ENCODE results near the gene TAS1R3.
"Not testable (repeated sequence)": the region's sequence is repeated elsewhere in the genome, so short reads cannot be mapped to it uniquely, and the experiment has no call there.

DNA sequence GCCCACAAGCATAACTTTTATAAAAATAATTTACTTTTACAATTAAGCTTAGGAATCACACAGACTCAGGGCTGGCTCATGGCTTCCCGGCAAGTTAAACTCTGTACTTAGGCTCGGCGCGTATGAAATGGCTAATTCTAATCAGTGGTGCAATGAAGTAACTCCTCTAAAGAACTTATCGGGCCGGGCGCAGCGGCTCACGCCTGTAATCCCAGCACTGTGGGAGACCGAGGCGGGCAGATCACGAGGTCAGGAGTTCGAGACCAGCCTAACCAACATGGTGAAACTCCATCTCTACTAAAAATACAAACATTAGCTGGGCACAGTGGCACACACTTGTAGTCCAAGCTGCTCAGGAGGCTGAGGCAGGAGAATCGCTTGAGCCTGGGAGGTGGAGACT is 39.0 kb downstream of the TAS1R3 start:
- not testable (repeated sequence) for TF ChIP-seq EZH2 (IDR thresholded peaks at IDR 0.05; ENCODE audit: low read depth, unreplicated experiment); EZH2phosphoT487 (IDR thresholded peaks at IDR 0.05; ENCODE audit: unreplicated experiment); POLR2AphosphoS5 (IDR thresholded peaks at IDR 0.05; ENCODE audit: low read depth); CREB1 (CRISPR knock-in tag; IDR thresholded peaks at IDR 0.05; ENCODE audit: low read depth); ZNF331 (CRISPR knock-in tag; IDR thresholded peaks at IDR 0.05; ENCODE audit: low read depth); JUNB (IDR thresholded peaks at IDR 0.05; ENCODE audit: unreplicated experiment); ZNF114 (CRISPR knock-in tag; IDR thresholded peaks at IDR 0.05); NANOG (IDR thresholded peaks at IDR 0.05; ENCODE audit: borderline replicate concordance); STAT1 (IDR thresholded peaks at IDR 0.05; ENCODE audit: unreplicated experiment)
- TF ChIP-seq, protein P1, sequence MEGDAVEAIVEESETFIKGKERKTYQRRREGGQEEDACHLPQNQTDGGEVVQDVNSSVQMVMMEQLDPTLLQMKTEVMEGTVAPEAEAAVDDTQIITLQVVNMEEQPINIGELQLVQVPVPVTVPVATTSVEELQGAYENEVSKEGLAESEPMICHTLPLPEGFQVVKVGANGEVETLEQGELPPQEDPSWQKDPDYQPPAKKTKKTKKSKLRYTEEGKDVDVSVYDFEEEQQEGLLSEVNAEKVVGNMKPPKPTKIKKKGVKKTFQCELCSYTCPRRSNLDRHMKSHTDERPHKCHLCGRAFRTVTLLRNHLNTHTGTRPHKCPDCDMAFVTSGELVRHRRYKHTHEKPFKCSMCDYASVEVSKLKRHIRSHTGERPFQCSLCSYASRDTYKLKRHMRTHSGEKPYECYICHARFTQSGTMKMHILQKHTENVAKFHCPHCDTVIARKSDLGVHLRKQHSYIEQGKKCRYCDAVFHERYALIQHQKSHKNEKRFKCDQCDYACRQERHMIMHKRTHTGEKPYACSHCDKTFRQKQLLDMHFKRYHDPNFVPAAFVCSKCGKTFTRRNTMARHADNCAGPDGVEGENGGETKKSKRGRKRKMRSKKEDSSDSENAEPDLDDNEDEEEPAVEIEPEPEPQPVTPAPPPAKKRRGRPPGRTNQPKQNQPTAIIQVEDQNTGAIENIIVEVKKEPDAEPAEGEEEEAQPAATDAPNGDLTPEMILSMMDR (conservative IDR thresholded peaks at IDR 0.05; ENCODE audit: low read depth in 2 of 2): not testable (repeated sequence)
- TF ChIP-seq, protein P2, sequence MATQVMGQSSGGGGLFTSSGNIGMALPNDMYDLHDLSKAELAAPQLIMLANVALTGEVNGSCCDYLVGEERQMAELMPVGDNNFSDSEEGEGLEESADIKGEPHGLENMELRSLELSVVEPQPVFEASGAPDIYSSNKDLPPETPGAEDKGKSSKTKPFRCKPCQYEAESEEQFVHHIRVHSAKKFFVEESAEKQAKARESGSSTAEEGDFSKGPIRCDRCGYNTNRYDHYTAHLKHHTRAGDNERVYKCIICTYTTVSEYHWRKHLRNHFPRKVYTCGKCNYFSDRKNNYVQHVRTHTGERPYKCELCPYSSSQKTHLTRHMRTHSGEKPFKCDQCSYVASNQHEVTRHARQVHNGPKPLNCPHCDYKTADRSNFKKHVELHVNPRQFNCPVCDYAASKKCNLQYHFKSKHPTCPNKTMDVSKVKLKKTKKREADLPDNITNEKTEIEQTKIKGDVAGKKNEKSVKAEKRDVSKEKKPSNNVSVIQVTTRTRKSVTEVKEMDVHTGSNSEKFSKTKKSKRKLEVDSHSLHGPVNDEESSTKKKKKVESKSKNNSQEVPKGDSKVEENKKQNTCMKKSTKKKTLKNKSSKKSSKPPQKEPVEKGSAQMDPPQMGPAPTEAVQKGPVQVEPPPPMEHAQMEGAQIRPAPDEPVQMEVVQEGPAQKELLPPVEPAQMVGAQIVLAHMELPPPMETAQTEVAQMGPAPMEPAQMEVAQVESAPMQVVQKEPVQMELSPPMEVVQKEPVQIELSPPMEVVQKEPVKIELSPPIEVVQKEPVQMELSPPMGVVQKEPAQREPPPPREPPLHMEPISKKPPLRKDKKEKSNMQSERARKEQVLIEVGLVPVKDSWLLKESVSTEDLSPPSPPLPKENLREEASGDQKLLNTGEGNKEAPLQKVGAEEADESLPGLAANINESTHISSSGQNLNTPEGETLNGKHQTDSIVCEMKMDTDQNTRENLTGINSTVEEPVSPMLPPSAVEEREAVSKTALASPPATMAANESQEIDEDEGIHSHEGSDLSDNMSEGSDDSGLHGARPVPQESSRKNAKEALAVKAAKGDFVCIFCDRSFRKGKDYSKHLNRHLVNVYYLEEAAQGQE (IDR thresholded peaks at IDR 0.05; ENCODE audit: unreplicated experiment): not testable (repeated sequence)
- TF ChIP-seq, protein P3, sequence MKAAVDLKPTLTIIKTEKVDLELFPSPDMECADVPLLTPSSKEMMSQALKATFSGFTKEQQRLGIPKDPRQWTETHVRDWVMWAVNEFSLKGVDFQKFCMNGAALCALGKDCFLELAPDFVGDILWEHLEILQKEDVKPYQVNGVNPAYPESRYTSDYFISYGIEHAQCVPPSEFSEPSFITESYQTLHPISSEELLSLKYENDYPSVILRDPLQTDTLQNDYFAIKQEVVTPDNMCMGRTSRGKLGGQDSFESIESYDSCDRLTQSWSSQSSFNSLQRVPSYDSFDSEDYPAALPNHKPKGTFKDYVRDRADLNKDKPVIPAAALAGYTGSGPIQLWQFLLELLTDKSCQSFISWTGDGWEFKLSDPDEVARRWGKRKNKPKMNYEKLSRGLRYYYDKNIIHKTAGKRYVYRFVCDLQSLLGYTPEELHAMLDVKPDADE (IDR thresholded peaks at IDR 0.05): not testable (repeated sequence)
- TF ChIP-seq, protein P4, sequence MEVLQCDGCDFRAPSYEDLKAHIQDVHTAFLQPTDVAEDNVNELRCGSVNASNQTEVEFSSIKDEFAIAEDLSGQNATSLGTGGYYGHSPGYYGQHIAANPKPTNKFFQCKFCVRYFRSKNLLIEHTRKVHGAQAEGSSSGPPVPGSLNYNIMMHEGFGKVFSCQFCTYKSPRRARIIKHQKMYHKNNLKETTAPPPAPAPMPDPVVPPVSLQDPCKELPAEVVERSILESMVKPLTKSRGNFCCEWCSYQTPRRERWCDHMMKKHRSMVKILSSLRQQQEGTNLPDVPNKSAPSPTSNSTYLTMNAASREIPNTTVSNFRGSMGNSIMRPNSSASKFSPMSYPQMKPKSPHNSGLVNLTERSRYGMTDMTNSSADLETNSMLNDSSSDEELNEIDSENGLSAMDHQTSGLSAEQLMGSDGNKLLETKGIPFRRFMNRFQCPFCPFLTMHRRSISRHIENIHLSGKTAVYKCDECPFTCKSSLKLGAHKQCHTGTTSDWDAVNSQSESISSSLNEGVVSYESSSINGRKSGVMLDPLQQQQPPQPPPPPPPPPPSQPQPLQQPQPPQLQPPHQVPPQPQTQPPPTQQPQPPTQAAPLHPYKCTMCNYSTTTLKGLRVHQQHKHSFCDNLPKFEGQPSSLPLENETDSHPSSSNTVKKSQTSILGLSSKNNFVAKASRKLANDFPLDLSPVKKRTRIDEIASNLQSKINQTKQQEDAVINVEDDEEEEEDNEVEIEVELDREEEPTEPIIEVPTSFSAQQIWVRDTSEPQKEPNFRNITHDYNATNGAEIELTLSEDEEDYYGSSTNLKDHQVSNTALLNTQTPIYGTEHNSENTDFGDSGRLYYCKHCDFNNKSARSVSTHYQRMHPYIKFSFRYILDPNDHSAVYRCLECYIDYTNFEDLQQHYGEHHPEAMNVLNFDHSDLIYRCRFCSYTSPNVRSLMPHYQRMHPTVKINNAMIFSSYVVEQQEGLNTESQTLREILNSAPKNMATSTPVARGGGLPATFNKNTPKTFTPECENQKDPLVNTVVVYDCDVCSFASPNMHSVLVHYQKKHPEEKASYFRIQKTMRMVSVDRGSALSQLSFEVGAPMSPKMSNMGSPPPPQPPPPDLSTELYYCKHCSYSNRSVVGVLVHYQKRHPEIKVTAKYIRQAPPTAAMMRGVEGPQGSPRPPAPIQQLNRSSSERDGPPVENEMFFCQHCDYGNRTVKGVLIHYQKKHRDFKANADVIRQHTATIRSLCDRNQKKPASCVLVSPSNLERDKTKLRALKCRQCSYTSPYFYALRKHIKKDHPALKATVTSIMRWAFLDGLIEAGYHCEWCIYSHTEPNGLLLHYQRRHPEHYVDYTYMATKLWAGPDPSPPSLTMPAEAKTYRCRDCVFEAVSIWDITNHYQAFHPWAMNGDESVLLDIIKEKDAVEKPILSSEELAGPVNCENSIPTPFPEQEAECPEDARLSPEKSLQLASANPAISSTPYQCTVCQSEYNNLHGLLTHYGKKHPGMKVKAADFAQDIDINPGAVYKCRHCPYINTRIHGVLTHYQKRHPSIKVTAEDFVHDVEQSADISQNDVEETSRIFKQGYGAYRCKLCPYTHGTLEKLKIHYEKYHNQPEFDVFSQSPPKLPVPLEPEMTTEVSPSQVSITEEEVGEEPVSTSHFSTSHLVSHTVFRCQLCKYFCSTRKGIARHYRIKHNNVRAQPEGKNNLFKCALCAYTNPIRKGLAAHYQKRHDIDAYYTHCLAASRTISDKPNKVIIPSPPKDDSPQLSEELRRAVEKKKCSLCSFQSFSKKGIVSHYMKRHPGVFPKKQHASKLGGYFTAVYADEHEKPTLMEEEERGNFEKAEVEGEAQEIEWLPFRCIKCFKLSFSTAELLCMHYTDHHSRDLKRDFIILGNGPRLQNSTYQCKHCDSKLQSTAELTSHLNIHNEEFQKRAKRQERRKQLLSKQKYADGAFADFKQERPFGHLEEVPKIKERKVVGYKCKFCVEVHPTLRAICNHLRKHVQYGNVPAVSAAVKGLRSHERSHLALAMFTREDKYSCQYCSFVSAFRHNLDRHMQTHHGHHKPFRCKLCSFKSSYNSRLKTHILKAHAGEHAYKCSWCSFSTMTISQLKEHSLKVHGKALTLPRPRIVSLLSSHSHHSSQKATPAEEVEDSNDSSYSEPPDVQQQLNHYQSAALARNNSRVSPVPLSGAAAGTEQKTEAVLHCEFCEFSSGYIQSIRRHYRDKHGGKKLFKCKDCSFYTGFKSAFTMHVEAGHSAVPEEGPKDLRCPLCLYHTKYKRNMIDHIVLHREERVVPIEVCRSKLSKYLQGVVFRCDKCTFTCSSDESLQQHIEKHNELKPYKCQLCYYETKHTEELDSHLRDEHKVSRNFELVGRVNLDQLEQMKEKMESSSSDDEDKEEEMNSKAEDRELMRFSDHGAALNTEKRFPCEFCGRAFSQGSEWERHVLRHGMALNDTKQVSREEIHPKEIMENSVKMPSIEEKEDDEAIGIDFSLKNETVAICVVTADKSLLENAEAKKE (CRISPR knock-in tag; IDR thresholded peaks at IDR 0.05): not testable (repeated sequence)
